ENCODE data around the gene PUS1. TPM values are rescaled to one million over a fixed set of nuclear protein-coding genes. Genes with fewer than 3 reads are reported as not detected.

The PUS1 gene
- total RNA-seq, 1 donor from 2014 or later = 33.7 TPM

DNA sequence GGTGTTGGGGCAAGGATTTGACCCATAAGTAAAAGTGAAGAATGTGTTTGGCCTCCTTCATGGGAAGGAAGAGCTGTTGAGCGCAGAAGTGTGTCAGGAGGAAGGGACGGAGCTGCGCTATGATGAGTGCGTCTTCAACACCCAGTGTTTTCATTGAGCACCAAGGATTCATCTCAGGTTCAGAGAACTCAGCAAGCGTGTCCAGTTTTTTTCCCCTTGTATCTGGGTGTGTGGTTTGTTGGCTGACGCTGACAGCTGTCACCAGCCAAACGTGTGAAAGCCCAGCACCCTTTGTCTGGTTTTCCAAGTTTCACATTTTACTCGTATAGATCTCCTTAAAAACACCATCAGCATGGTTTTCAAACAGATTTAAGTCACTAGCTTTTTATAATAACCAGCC is 33.0 kb downstream of the PUS1 start:
- TF ChIP-seq EZH2 (IDR thresholded peaks at IDR 0.05; ENCODE audit: insufficient read depth, low read length) (no peak), CTCF (IDR thresholded peaks at IDR 0.05; ENCODE audit: insufficient read depth, low read depth, low read length) (no peak)
- H3K27me3 Mint-ChIP-seq (ENCODE audit: low read depth, unreplicated experiment) = no peaks in the 10 kb centered on the region
- Histone ChIP-seq H3K4me2 (ENCODE audit: low read length) (no peak overlapping the region), H3K4me3 (ENCODE audit: insufficient read depth, low read depth, low read length) (no peak overlapping the region), H3K27ac (ENCODE audit: low read depth, low read length) (no peak overlapping the region), H2AFZ (ENCODE audit: low read depth, low read length) (no peak overlapping the region), H4K20me1 (ENCODE audit: insufficient read depth, low read length) (peaks cover 80% of the 10 kb centered on the region), H3K9me3 (ENCODE audit: insufficient read depth, low read depth, low read length) (no peaks in the 10 kb centered on the region), H3K4me1 (ENCODE audit: insufficient read depth, low read length) (peaks cover 7% of the 10 kb centered on the region), H3K27me3 (ENCODE audit: insufficient read depth, low read length) (no peaks in the 10 kb centered on the region), H3K79me2 (ENCODE audit: insufficient read depth, low read length) (peaks cover 88% of the 10 kb centered on the region), H3K36me3 (ENCODE audit: insufficient read depth, low read length) (peaks cover 8% of the 10 kb centered on the region), H3K9ac (ENCODE audit: low read length) (no peak overlapping the region)
- DNase-seq (ENCODE audit: low read depth) (no peak), FAIRE-seq (no peak)
- H3K4me1 Mint-ChIP-seq (ENCODE audit: low read depth, unreplicated experiment) = peaks cover 12% of the 10 kb centered on the region
- H3K9me3 Mint-ChIP-seq (ENCODE audit: unreplicated experiment) = no peaks in the 10 kb centered on the region
- H3K4me3 Mint-ChIP-seq (ENCODE audit: unreplicated experiment) = no peak overlapping the region
- H3K36me3 Mint-ChIP-seq (ENCODE audit: low read depth, unreplicated experiment) = peaks cover 7% of the 10 kb centered on the region
- no peak overlapping the region for H3K27ac Mint-ChIP-seq (ENCODE audit: unreplicated experiment)

DNA sequence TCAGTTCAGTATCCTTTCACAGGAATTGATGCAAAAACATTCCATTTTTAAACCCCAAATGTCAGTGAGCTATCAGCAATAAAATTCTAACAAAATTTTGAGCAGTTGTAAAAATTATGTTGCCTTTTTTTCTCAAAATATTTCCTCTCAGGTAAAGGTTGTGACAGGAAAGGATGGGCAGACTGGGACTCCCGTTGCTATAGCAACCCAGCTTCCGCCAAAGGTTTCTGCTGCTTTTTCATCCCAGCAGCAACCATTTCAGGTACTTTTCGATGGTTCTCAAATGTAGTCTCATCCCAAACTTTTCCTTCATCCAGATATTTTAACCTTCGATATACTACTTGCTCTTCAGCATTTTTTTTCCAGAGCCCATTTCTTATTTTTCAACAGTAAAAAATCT is 34.3 kb downstream of the PUS1 start:
- no peaks in the 10 kb centered on the region for H3K27me3 ChIP-seq (ENCODE audit: insufficient read depth, low read length)
- no peaks in the 10 kb centered on the region for H3K27me3 Mint-ChIP-seq (ENCODE audit: low read depth, unreplicated experiment)
- no peak overlapping the region for H3K4me3 ChIP-seq (ENCODE audit: insufficient read depth, low read depth, low read length)
- H3K27ac Mint-ChIP-seq (ENCODE audit: unreplicated experiment) = no peak overlapping the region
- no peak overlapping the region for H2AFZ ChIP-seq (ENCODE audit: low read depth, low read length)
- DNase-seq (ENCODE audit: low read depth) (no peak), FAIRE-seq (no peak)
- peaks cover 8% of the 10 kb centered on the region for H3K36me3 ChIP-seq (ENCODE audit: insufficient read depth, low read length)
- H3K4me2 ChIP-seq (ENCODE audit: low read length) = no peak overlapping the region
- H3K27ac ChIP-seq (ENCODE audit: low read depth, low read length) = no peak overlapping the region
- H3K9me3 Mint-ChIP-seq (ENCODE audit: unreplicated experiment) = no peaks in the 10 kb centered on the region
- H3K4me1 ChIP-seq (ENCODE audit: insufficient read depth, low read length) = peaks cover 7% of the 10 kb centered on the region
- no peak overlapping the region for H3K9ac ChIP-seq (ENCODE audit: low read length)
- TF ChIP-seq CTCF (IDR thresholded peaks at IDR 0.05; ENCODE audit: insufficient read depth, low read depth, low read length) = no peak
- no peak for TF ChIP-seq EZH2 (IDR thresholded peaks at IDR 0.05; ENCODE audit: insufficient read depth, low read length)
- H3K4me1 Mint-ChIP-seq (ENCODE audit: low read depth, unreplicated experiment) = peaks cover 9% of the 10 kb centered on the region
- peaks cover 80% of the 10 kb centered on the region for H4K20me1 ChIP-seq (ENCODE audit: insufficient read depth, low read length)
- peaks cover 88% of the 10 kb centered on the region for H3K79me2 ChIP-seq (ENCODE audit: insufficient read depth, low read length)
- peaks cover 7% of the 10 kb centered on the region for H3K36me3 Mint-ChIP-seq (ENCODE audit: low read depth, unreplicated experiment)
- H3K4me3 Mint-ChIP-seq (ENCODE audit: unreplicated experiment) = no peak overlapping the region
- H3K9me3 ChIP-seq (ENCODE audit: insufficient read depth, low read depth, low read length) = no peaks in the 10 kb centered on the region

- Histone ChIP-seq H3K9me3 (ENCODE audit: insufficient read depth, low read depth, low read length) (no peaks in the 10 kb centered on the region), H3K4me3 (ENCODE audit: insufficient read depth, low read depth, low read length) (no peak overlapping the region), H3K4me2 (ENCODE audit: low read length) (peak overlapping the region; percentile 13), H3K36me3 (ENCODE audit: insufficient read depth, low read length) (peaks cover 8% of the 10 kb centered on the region), H4K20me1 (ENCODE audit: insufficient read depth, low read length) (peaks cover 79% of the 10 kb centered on the region), H2AFZ (ENCODE audit: low read depth, low read length) (no peak overlapping the region), H3K27me3 (ENCODE audit: insufficient read depth, low read length) (no peaks in the 10 kb centered on the region), H3K27ac (ENCODE audit: low read depth, low read length) (no peak overlapping the region), H3K79me2 (ENCODE audit: insufficient read depth, low read length) (peaks cover 88% of the 10 kb centered on the region), H3K9ac (ENCODE audit: low read length) (no peak overlapping the region), H3K4me1 (ENCODE audit: insufficient read depth, low read length) (no peaks in the 10 kb centered on the region)
- Mint-ChIP-seq H3K4me1 (ENCODE audit: low read depth, unreplicated experiment) (peaks cover 3% of the 10 kb centered on the region), H3K36me3 (ENCODE audit: low read depth, unreplicated experiment) (peaks cover 7% of the 10 kb centered on the region), H3K27ac (ENCODE audit: unreplicated experiment) (no peak overlapping the region), H3K9me3 (ENCODE audit: unreplicated experiment) (no peaks in the 10 kb centered on the region), H3K4me3 (ENCODE audit: unreplicated experiment) (no peak overlapping the region), H3K27me3 (ENCODE audit: low read depth, unreplicated experiment) (no peaks in the 10 kb centered on the region)
- no peak for DNase-seq (ENCODE audit: low read depth)
- TF ChIP-seq EZH2 (IDR thresholded peaks at IDR 0.05; ENCODE audit: insufficient read depth, low read length) = no peak
- FAIRE-seq = no peak
These were observed 36.0 kb downstream of the PUS1 start for GRCh38 chr12:131965073-131965472.

Measured in astrocyte (in vitro differentiated cells and primary cell).